AG09319 (cell line): Measurements from ENCODE around the gene STXBP3.

Source experiments
- DNase-seq: peaks from one replicate; pipeline ENCODE4 v3.0.0-alpha.2; 2010; ENCODE audit warnings: low read depth; ENCODE audit errors: extremely low read depth
- TF ChIP-seq, protein P1 (sequence below): IDR thresholded peaks from 2 replicates; pipeline ENCODE4 v1.5.1; 2011; ENCODE audit warnings: low read depth, mild to moderate bottlenecking, inconsistent platforms, low read length, moderate library complexity

Gene STXBP3

DNA sequence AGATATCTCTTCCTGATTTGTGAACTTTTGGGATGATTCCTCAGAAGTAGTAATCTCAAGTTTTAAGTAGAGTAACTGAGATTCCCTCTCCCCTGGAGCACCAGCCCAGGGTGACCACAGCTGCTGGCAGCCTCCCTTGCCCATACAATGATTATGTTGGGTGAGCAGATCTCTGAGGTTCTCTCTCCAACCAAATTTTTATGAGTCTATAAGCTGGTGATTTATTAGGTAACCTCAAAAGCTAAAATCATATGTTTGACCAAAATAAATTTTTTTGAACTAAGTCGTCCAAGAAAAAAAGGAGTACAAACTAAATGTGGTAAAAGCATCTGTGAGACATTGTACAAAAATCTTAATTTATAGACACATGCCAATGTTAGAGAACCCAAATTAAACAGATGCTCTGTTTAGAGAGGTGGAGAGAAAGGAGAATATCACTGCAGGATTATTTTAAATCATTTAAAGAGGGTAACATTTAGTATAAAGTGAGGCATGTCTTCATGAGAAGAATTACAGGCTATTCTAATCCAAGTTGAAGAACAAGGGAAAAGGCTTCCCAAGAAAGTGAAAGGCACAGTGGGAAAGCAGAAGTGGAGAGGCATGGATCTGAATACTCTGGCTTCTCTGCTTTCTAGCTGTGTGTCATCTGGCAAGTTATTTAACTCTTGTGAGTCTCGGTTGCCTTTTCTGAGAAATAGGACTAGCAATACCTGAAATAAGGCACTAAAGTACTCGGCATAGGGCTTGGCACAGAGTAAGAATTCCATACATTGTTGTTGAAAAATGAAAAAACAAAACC lies 107.9 kb downstream of the STXBP3 start:
- TF ChIP-seq, protein P1, sequence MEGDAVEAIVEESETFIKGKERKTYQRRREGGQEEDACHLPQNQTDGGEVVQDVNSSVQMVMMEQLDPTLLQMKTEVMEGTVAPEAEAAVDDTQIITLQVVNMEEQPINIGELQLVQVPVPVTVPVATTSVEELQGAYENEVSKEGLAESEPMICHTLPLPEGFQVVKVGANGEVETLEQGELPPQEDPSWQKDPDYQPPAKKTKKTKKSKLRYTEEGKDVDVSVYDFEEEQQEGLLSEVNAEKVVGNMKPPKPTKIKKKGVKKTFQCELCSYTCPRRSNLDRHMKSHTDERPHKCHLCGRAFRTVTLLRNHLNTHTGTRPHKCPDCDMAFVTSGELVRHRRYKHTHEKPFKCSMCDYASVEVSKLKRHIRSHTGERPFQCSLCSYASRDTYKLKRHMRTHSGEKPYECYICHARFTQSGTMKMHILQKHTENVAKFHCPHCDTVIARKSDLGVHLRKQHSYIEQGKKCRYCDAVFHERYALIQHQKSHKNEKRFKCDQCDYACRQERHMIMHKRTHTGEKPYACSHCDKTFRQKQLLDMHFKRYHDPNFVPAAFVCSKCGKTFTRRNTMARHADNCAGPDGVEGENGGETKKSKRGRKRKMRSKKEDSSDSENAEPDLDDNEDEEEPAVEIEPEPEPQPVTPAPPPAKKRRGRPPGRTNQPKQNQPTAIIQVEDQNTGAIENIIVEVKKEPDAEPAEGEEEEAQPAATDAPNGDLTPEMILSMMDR, result no peak
- DNase-seq, result no peak

DNA sequence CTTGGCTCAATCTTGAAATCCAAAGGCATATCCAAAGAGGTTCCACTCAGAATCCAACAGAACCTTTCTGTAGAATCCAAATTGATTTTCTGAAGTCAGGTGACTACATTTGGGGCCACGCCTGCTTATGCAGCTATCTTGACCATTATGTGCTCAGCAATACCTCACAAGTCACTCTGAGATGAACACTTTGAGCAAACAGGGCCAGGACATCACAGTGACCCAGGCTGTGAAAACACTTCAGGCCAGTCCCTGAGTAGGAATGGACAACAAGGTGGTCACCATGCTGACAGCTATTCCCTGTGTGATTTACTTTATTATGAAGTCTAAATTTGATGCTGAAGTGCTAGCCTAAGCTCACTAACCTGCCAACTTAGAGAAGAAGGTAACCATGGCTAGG lies 110.5 kb downstream of the STXBP3 start, which contains the start of gene AKNAD1:
AKNAD1 (minus strand) TSS at position 101 of the 400 bp plus-strand sequence. CDS start 4,430 bp downstream, outside the sequence.
- TF ChIP-seq, protein P1, result no peak
- no peak for DNase-seq

DNA sequence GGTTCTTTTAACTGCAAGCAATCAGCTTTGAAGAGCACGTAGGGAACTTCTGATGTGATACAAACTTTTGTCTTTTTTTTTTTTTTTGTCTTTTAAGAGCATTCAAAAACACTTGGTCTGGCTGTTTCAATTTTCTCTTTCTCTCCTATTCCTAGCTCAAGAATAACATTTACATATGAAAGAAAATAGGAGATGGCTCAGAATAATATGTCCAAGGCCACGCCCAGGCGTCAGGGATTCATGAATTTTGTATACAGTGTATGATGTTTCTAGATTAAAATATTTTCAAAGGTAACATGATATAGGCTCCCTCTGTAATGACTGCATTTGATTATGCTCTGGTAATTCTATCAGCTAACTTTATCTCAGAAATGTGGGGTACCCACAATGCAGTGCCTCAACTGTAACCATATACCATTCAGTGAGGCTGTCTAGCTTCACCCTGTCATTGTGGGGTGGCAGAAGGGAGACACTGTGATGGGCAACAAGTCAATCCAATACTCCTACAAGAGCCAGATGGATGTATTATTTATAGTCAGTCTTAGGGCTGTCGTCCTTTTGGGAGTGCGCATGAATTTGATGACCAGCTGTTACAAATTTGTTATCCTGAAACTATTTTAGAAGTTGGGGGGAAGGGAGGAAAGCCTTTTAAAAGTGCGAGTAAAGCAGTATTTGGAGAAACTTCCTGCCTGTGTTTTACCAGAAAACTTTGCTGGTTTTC lies 111.9 kb downstream of the STXBP3 start:
- no peak for DNase-seq
- TF ChIP-seq, protein P1, result no peak
